ENCODE results near the gene ARL6. TPM values are rescaled to one million over a fixed set of nuclear protein-coding genes. Genes with fewer than 3 reads are reported as not detected.

The ARL6 gene
- total and polyA plus RNA-seq, 2 donors (not counting 3 experiments of a cell fraction or from before 2014, with no cell fraction given) = 3.6 to 5.8 TPM

DNA sequence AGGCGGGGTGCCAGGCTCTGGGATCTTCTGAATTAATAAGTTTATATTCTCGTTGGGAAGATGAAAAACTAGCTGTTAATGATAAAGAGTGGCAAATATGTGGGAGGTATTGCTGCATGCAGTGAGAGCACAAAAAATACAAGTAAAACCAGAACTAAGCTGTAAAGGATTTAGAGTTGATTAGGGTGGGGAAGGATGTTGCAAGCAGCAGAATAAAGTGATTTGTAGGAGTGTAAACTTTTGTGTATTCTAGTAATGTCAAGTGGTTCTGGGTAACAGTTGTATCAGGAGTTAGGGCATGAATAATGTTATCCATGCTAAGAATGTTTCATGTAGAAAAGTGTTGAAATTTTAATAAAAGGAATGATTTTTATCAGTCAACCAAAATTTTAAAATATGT, 75.4 kb downstream of the ARL6 start:
- Histone ChIP-seq H3K9me3 (replicated peaks; ENCODE audit: control insufficient read depth, insufficient read depth, low read length) (no peaks in the 10 kb centered on the region), H4K20me1 (replicated peaks; ENCODE audit: control insufficient read depth, extremely low read depth, insufficient read depth, low read length) (no peaks in the 10 kb centered on the region), H3K79me2 (ENCODE audit: control insufficient read depth, insufficient read depth, low read length) (peaks cover 4% of the 10 kb centered on the region), H3K9me1 (replicated peaks; ENCODE audit: control insufficient read depth, extremely low read depth, insufficient read depth, low read length) (no peaks in the 10 kb centered on the region), H3K36me3 (ENCODE audit: control insufficient read depth in 2 of 2, extremely low read depth in 1 of 2, insufficient read depth in 2 of 2, low read length in 2 of 2) (no peaks in the 10 kb centered on the region), H3K27me3 (ENCODE audit: control insufficient read depth in 2 of 2, insufficient read depth in 2 of 2, low read length in 2 of 2) (no peaks in the 10 kb centered on the region), H3K4me3 (replicated peaks in 1 of 3; ENCODE audit: insufficient read depth in 1 of 3, low read depth in 1 of 3, low read length in 3 of 3) (no peak overlapping the region), H3K27ac (ENCODE audit: insufficient read depth, low read depth, low read length) (no peak overlapping the region), H2AFZ (ENCODE audit: low read depth, low read length) (no peak overlapping the region), H3K9ac (replicated peaks; ENCODE audit: extremely low read depth, insufficient read depth, low read length) (no peak overlapping the region), H3K4me1 (ENCODE audit: control insufficient read depth, extremely low read depth, insufficient read depth, low read length) (no peaks in the 10 kb centered on the region), H3K4me2 (ENCODE audit: insufficient read depth, low read length) (no peak overlapping the region)
- ChIA-PET POLR2A (no interaction called here), CTCF (interaction anchor here (0.9 to 2.2 kb wide), 2 partner anchors 24 to 27 kb away, joined by 3 to 6 read pairs; no protein-coding TSS in a partner anchor)
- TF ChIP-seq POLR2AphosphoS5 (IDR thresholded peaks at IDR 0.05; ENCODE audit: insufficient read depth, low read depth, low read length) (no peak), JUN (IDR thresholded peaks at IDR 0.05; ENCODE audit: borderline replicate concordance, insufficient read depth, insufficient read length, low read depth) (no peak)
- intact Hi-C loops (cut with micrococcal nuclease) (no loop called here), dilution Hi-C loops (cut with MboI; ENCODE audit: extremely low pct_ligation_motif_present, low sequenced_read_pairs) (no loop called here)
- no peak for DNase-seq (ENCODE audit: low read depth, low spot score)
- no TSS peak for BruUV-seq (replicated peaks)
- FAIRE-seq = no peak

DNA sequence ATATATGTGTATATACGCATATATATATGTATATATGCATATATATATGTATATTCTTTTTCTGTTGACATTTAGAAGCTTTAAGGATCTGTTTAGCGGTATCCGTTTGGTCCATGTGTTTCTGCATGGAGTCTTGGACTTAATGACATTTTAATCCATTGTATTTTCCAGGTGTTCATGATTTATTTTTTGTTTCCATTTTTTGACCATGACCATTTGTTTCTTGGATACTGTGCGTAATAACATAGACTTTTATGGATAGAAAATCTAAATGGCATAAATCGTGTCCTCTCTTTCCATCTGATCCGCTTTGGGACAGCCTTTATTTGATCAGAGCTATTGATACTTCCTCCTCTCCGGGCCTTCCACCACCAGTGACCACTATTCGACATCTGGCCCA, 76.7 kb downstream of the ARL6 start:
- no peak for TF ChIP-seq POLR2AphosphoS5 (IDR thresholded peaks at IDR 0.05; ENCODE audit: insufficient read depth, low read depth, low read length)
- no peak for TF ChIP-seq FOS (IDR thresholded peaks at IDR 0.05; ENCODE audit: borderline replicate concordance, insufficient read depth, low read length)
- no peak for TF ChIP-seq MYC (IDR thresholded peaks at IDR 0.05; ENCODE audit: low read depth, low read length)
- no peak for TF ChIP-seq JUN (IDR thresholded peaks at IDR 0.05; ENCODE audit: borderline replicate concordance, insufficient read depth, insufficient read length, low read depth)
- no peak for TF ChIP-seq EZH2 (IDR thresholded peaks at IDR 0.05; ENCODE audit: borderline replicate concordance, low read depth, low read length, severe bottlenecking)
- TF ChIP-seq, protein P1, sequence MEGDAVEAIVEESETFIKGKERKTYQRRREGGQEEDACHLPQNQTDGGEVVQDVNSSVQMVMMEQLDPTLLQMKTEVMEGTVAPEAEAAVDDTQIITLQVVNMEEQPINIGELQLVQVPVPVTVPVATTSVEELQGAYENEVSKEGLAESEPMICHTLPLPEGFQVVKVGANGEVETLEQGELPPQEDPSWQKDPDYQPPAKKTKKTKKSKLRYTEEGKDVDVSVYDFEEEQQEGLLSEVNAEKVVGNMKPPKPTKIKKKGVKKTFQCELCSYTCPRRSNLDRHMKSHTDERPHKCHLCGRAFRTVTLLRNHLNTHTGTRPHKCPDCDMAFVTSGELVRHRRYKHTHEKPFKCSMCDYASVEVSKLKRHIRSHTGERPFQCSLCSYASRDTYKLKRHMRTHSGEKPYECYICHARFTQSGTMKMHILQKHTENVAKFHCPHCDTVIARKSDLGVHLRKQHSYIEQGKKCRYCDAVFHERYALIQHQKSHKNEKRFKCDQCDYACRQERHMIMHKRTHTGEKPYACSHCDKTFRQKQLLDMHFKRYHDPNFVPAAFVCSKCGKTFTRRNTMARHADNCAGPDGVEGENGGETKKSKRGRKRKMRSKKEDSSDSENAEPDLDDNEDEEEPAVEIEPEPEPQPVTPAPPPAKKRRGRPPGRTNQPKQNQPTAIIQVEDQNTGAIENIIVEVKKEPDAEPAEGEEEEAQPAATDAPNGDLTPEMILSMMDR (IDR thresholded peaks at IDR 0.05; ENCODE audit: extremely low read depth in 1 of 2, insufficient read depth in 1 of 2, low read depth in 1 of 2, low read length in 2 of 2) = no peak
- Histone ChIP-seq H3K79me2 (ENCODE audit: control insufficient read depth, insufficient read depth, low read length) (peaks cover 1% of the 10 kb centered on the region), H3K4me2 (ENCODE audit: insufficient read depth, low read length) (no peak overlapping the region), H3K27ac (ENCODE audit: insufficient read depth, low read depth, low read length) (no peak overlapping the region), H3K9ac (replicated peaks; ENCODE audit: extremely low read depth, insufficient read depth, low read length) (no peak overlapping the region), H3K4me1 (ENCODE audit: control insufficient read depth, extremely low read depth, insufficient read depth, low read length) (no peaks in the 10 kb centered on the region), H3K9me1 (replicated peaks; ENCODE audit: control insufficient read depth, extremely low read depth, insufficient read depth, low read length) (no peaks in the 10 kb centered on the region), H2AFZ (ENCODE audit: low read depth, low read length) (no peak overlapping the region), H3K27me3 (ENCODE audit: control insufficient read depth in 2 of 2, insufficient read depth in 2 of 2, low read length in 2 of 2) (no peaks in the 10 kb centered on the region), H4K20me1 (replicated peaks; ENCODE audit: control insufficient read depth, extremely low read depth, insufficient read depth, low read length) (no peaks in the 10 kb centered on the region), H3K4me3 (replicated peaks in 1 of 3; ENCODE audit: insufficient read depth in 1 of 3, low read depth in 1 of 3, low read length in 3 of 3) (no peak overlapping the region), H3K36me3 (ENCODE audit: control insufficient read depth in 2 of 2, extremely low read depth in 1 of 2, insufficient read depth in 2 of 2, low read length in 2 of 2) (no peaks in the 10 kb centered on the region), H3K9me3 (replicated peaks; ENCODE audit: control insufficient read depth, insufficient read depth, low read length) (no peaks in the 10 kb centered on the region)
- ChIA-PET POLR2A (no interaction called here), CTCF (no interaction called here)
- intact Hi-C loops (cut with micrococcal nuclease) = no loop called here
- FAIRE-seq (no peak), DNase-seq (ENCODE audit: low read depth, low spot score) (no peak)
- BruUV-seq (replicated peaks) = no TSS peak
- dilution Hi-C loops (cut with MboI; ENCODE audit: extremely low pct_ligation_motif_present, low sequenced_read_pairs) = no loop called here

All from endothelial cell of umbilical vein (primary cell).